ENCODE measurements around the gene NPEPL1.

NPEPL1 gene

GRCh38 chr20:58677079-58677604 is 15.5 kb upstream of the NPEPL1 start:
- Histone ChIP-seq H3K9me2 (ENCODE audit: low read depth, low read length) (no peaks in the 10 kb centered on the region), H3K27ac (ENCODE audit: low read depth, low read length, poor library complexity, severe bottlenecking) (no peak overlapping the region), H2AFZ (ENCODE audit: low read length) (no peak overlapping the region), H4K20me1 (ENCODE audit: insufficient read depth, low read length) (no peaks in the 10 kb centered on the region), H3K4me2 (ENCODE audit: low read length) (no peak overlapping the region), H3F3A (ENCODE audit: insufficient read depth, low read length) (no peaks in the 10 kb centered on the region), H3K36me3 (ENCODE audit: insufficient read depth, low read length) (peaks cover 71% of the 10 kb centered on the region), H3K4me3 (ENCODE audit: low read depth, low read length, poor library complexity, severe bottlenecking) (no peak overlapping the region), H3K27me3 (ENCODE audit: insufficient read depth, low read length) (no peaks in the 10 kb centered on the region), H3K9me3 (ENCODE audit: low read length) (no peaks in the 10 kb centered on the region), H3K79me2 (ENCODE audit: insufficient read depth, low read length) (no peaks in the 10 kb centered on the region), H3K4me1 (ENCODE audit: insufficient read depth, low read length, severe bottlenecking) (no peaks in the 10 kb centered on the region), H3K9ac (ENCODE audit: low read length) (no peak overlapping the region)
- TF ChIP-seq EZH2 (IDR thresholded peaks at IDR 0.05; ENCODE audit: borderline replicate concordance, low read length) (no peak), CTCF (IDR thresholded peaks at IDR 0.05; ENCODE audit: low read length) (no peak)

GRCh38 chr20:58677808-58678207 is 14.8 kb upstream of the NPEPL1 start:
- H3K36me3 ChIP-seq (ENCODE audit: insufficient read depth, low read length): peaks cover 67% of the 10 kb centered on the region
- no peak overlapping the region for H3K4me2 ChIP-seq (ENCODE audit: low read length)
- no peak overlapping the region for H3K27ac ChIP-seq (ENCODE audit: low read depth, low read length, poor library complexity, severe bottlenecking)
- H2AFZ ChIP-seq (ENCODE audit: low read length): no peak overlapping the region
- no peaks in the 10 kb centered on the region for H4K20me1 ChIP-seq (ENCODE audit: insufficient read depth, low read length)
- H3K9ac ChIP-seq (ENCODE audit: low read length): no peak overlapping the region
- H3K4me1 ChIP-seq (ENCODE audit: insufficient read depth, low read length, severe bottlenecking): no peaks in the 10 kb centered on the region
- TF ChIP-seq CTCF (IDR thresholded peaks at IDR 0.05; ENCODE audit: low read length) (no peak), EZH2 (IDR thresholded peaks at IDR 0.05; ENCODE audit: borderline replicate concordance, low read length) (no peak)
- no peaks in the 10 kb centered on the region for H3K79me2 ChIP-seq (ENCODE audit: insufficient read depth, low read length)
- no peaks in the 10 kb centered on the region for H3K27me3 ChIP-seq (ENCODE audit: insufficient read depth, low read length)
- no peaks in the 10 kb centered on the region for H3K9me2 ChIP-seq (ENCODE audit: low read depth, low read length)
- H3K9me3 ChIP-seq (ENCODE audit: low read length): no peaks in the 10 kb centered on the region
- no peaks in the 10 kb centered on the region for H3F3A ChIP-seq (ENCODE audit: insufficient read depth, low read length)
- no peak overlapping the region for H3K4me3 ChIP-seq (ENCODE audit: low read depth, low read length, poor library complexity, severe bottlenecking)

GRCh38 chr20:58678806-58679205 is 13.8 kb upstream of the NPEPL1 start:
- Histone ChIP-seq H3K4me1 (ENCODE audit: insufficient read depth, low read length, severe bottlenecking) (no peaks in the 10 kb centered on the region), H2AFZ (ENCODE audit: low read length) (no peak overlapping the region), H3K27me3 (ENCODE audit: insufficient read depth, low read length) (no peaks in the 10 kb centered on the region), H3K79me2 (ENCODE audit: insufficient read depth, low read length) (no peaks in the 10 kb centered on the region), H3K9ac (ENCODE audit: low read length) (no peak overlapping the region), H3K4me3 (ENCODE audit: low read depth, low read length, poor library complexity, severe bottlenecking) (no peak overlapping the region), H3K4me2 (ENCODE audit: low read length) (no peak overlapping the region), H3K9me2 (ENCODE audit: low read depth, low read length) (no peaks in the 10 kb centered on the region), H4K20me1 (ENCODE audit: insufficient read depth, low read length) (no peaks in the 10 kb centered on the region), H3K9me3 (ENCODE audit: low read length) (no peaks in the 10 kb centered on the region), H3K27ac (ENCODE audit: low read depth, low read length, poor library complexity, severe bottlenecking) (no peak overlapping the region), H3F3A (ENCODE audit: insufficient read depth, low read length) (no peaks in the 10 kb centered on the region), H3K36me3 (ENCODE audit: insufficient read depth, low read length) (peaks cover 57% of the 10 kb centered on the region)
- TF ChIP-seq CTCF (IDR thresholded peaks at IDR 0.05; ENCODE audit: low read length): no peak
- no peak for TF ChIP-seq EZH2 (IDR thresholded peaks at IDR 0.05; ENCODE audit: borderline replicate concordance, low read length)

All from OCI-LY1 (cell line).